ENCODE results near the gene C1QTNF8. TPM values are rescaled to one million over a fixed set of nuclear protein-coding genes. Genes with fewer than 3 reads are reported as not detected.
"Not testable (repeated sequence)": the region's sequence is repeated elsewhere in the genome, so short reads cannot be mapped to it uniquely, and the experiment has no call there.

C1QTNF8 gene
- total and polyA plus RNA-seq, 2 experiments from 2014 or later, result not detected

- no peaks in the 10 kb centered on the region for H3K9me3 ChIP-seq (ENCODE audit: low read depth)
- no peak overlapping the region for H2AFZ ChIP-seq
- no peaks in the 10 kb centered on the region for H3K9me2 ChIP-seq (ENCODE audit: insufficient read depth)
- H3K36me3 ChIP-seq (ENCODE audit: low read depth), result no peaks in the 10 kb centered on the region
- H3K79me2 ChIP-seq (ENCODE audit: insufficient read depth), result no peaks in the 10 kb centered on the region
- H4K20me1 ChIP-seq (ENCODE audit: insufficient read depth), result no peaks in the 10 kb centered on the region
- H3F3A ChIP-seq (ENCODE audit: insufficient read depth), result no peaks in the 10 kb centered on the region
- TF ChIP-seq EZH2phosphoT487 (IDR thresholded peaks at IDR 0.05; ENCODE audit: insufficient read depth, low read depth) (no peak), EZH2 (IDR thresholded peaks at IDR 0.05; ENCODE audit: insufficient read depth, poor library complexity, severe bottlenecking) (no peak)
- no peaks in the 10 kb centered on the region; the same call in 1 of the 2 replicates for H3K27me3 ChIP-seq (replicated peaks; ENCODE audit: insufficient read depth)
- no peak overlapping the region for H3K9ac ChIP-seq
- no peak overlapping the region for H3K4me2 ChIP-seq (ENCODE audit: unreplicated experiment)
- H3K4me1 ChIP-seq (ENCODE audit: insufficient read depth), result no peaks in the 10 kb centered on the region
- DNase-seq, result no peak
- H3K4me3 ChIP-seq, result no peak overlapping the region
- in situ Hi-C loops (cut with MboI), result no loop called here
- H3K27ac ChIP-seq, result no peak overlapping the region
- 34 to 50% methylated on average over 48 to 74 of the region's 85 CpGs for WGBS, 2 experiments (ENCODE audit: low coverage in 1 of 2, low lambda C conversion rate in 2 of 2, missing lambda C conversion rate in 2 of 2)
These were observed 2.5 kb downstream of the C1QTNF8 start for GRCh38 chr16:1093284-1094123.

GRCh38 chr16:1092685-1093283 is 3.3 kb downstream of the C1QTNF8 start:
- in situ Hi-C loops (cut with MboI); H3K36me3 ChIP-seq (ENCODE audit: low read depth); H3F3A ChIP-seq (ENCODE audit: insufficient read depth); H3K4me1 ChIP-seq (ENCODE audit: insufficient read depth); H4K20me1 ChIP-seq (ENCODE audit: insufficient read depth); H2AFZ ChIP-seq; H3K4me3 ChIP-seq; H3K27ac ChIP-seq; H3K9me2 ChIP-seq (ENCODE audit: insufficient read depth); H3K4me2 ChIP-seq (ENCODE audit: unreplicated experiment); H3K79me2 ChIP-seq (ENCODE audit: insufficient read depth); H3K9me3 ChIP-seq (ENCODE audit: low read depth); DNase-seq; H3K27me3 ChIP-seq (replicated peaks; ENCODE audit: insufficient read depth); H3K9ac ChIP-seq: not testable (repeated sequence)
- 95 to 100% methylated on average over 6 to 40 of the region's 40 CpGs for WGBS, 2 experiments (ENCODE audit: low coverage in 1 of 2, low lambda C conversion rate in 2 of 2, missing lambda C conversion rate in 2 of 2)

- H3K4me2 ChIP-seq (ENCODE audit: unreplicated experiment), result no peak overlapping the region
- 96 to 99% methylated on average over 20 to 27 of the region's 27 CpGs for WGBS, 2 experiments (ENCODE audit: low coverage in 1 of 2, low lambda C conversion rate in 2 of 2, missing lambda C conversion rate in 2 of 2)
These were observed 4.0 kb downstream of the C1QTNF8 start for GRCh38 chr16:1091992-1092552.

GRCh38 chr16:1090620-1091587 is 5.1 kb downstream of the C1QTNF8 start:
- Histone ChIP-seq H3F3A (ENCODE audit: insufficient read depth) (no peaks in the 10 kb centered on the region), H3K9ac (no peak overlapping the region), H3K4me3 (no peak overlapping the region), H2AFZ (no peak overlapping the region), H3K9me2 (ENCODE audit: insufficient read depth) (no peaks in the 10 kb centered on the region), H3K27ac (no peak overlapping the region), H3K79me2 (ENCODE audit: insufficient read depth) (no peaks in the 10 kb centered on the region), H3K9me3 (ENCODE audit: low read depth) (no peaks in the 10 kb centered on the region), H3K36me3 (ENCODE audit: low read depth) (no peaks in the 10 kb centered on the region), H3K27me3 (replicated peaks; ENCODE audit: insufficient read depth) (no peaks in the 10 kb centered on the region), H3K4me1 (ENCODE audit: insufficient read depth) (no peaks in the 10 kb centered on the region), H4K20me1 (ENCODE audit: insufficient read depth) (no peaks in the 10 kb centered on the region), H3K4me2 (ENCODE audit: unreplicated experiment) (no peak overlapping the region)
- DNase-seq, result no peak
- 27 to 35% methylated on average over 15 to 27 of the region's 27 CpGs for WGBS, 2 experiments (ENCODE audit: low coverage in 1 of 2, low lambda C conversion rate in 2 of 2, missing lambda C conversion rate in 2 of 2)
- in situ Hi-C loops (cut with MboI), result no loop called here
- TF ChIP-seq EZH2 (IDR thresholded peaks at IDR 0.05; ENCODE audit: insufficient read depth, poor library complexity, severe bottlenecking) (no peak), EZH2phosphoT487 (IDR thresholded peaks at IDR 0.05; ENCODE audit: insufficient read depth, low read depth) (no peak)

More at GRCh38 chr16:1091992-1092552, 4.0 kb downstream of the C1QTNF8 start:
- DNase-seq, result no peak
- Histone ChIP-seq H3F3A (ENCODE audit: insufficient read depth) (no peaks in the 10 kb centered on the region), H2AFZ (no peak overlapping the region), H3K79me2 (ENCODE audit: insufficient read depth) (no peaks in the 10 kb centered on the region), H3K27ac (no peak overlapping the region), H3K9me2 (ENCODE audit: insufficient read depth) (no peaks in the 10 kb centered on the region), H3K4me3 (no peak overlapping the region), H3K4me1 (ENCODE audit: insufficient read depth) (no peaks in the 10 kb centered on the region), H3K9ac (no peak overlapping the region), H3K9me3 (ENCODE audit: low read depth) (no peaks in the 10 kb centered on the region), H4K20me1 (ENCODE audit: insufficient read depth) (no peaks in the 10 kb centered on the region), H3K27me3 (replicated peaks; ENCODE audit: insufficient read depth) (no peaks in the 10 kb centered on the region), H3K36me3 (ENCODE audit: low read depth) (no peaks in the 10 kb centered on the region)
- TF ChIP-seq EZH2 (IDR thresholded peaks at IDR 0.05; ENCODE audit: insufficient read depth, poor library complexity, severe bottlenecking), result no peak
- TF ChIP-seq EZH2phosphoT487 (IDR thresholded peaks at IDR 0.05; ENCODE audit: insufficient read depth, low read depth), result no peak
- in situ Hi-C loops (cut with MboI), result no loop called here

All from GM23248 (cell line).